ENCODE measurements around the gene SMOC1. TPM values are rescaled to one million over a fixed set of nuclear protein-coding genes. Genes with fewer than 3 reads are reported as not detected.

Gene SMOC1
- polyA plus RNA-seq, 3 donors = not detected

GRCh38 chr14:69873877-69874780, 5.1 kb upstream of the SMOC1 start:
- DNase-seq = no peak
- Mint-ChIP-seq H3K36me3 (no peaks in the 10 kb centered on the region), H3K4me3 (no peak overlapping the region), H3K27me3 (ENCODE audit: low read depth in 3 of 3) (peaks cover 20 to 34% (median 24%) of the 10 kb centered on the region in 3 donors), H3K27ac (no peak overlapping the region), H3K4me1 (no peaks in the 10 kb centered on the region), H3K9me3 (peaks cover 0 to 7% (median 0%) of the 10 kb centered on the region in 7 donors)
- H3K9me3 ChIP-seq (replicated peaks in 1 of 2; ENCODE audit: control insufficient read depth in 1 of 2, insufficient read depth in 1 of 2, low read length in 2 of 2) = no peaks in the 10 kb centered on the region
- intact Hi-C loops (cut with micrococcal nuclease) = no loop called here
- no peak overlapping the region for H3K9ac ChIP-seq (ENCODE audit: insufficient read depth, low read length, poor library complexity, severe bottlenecking)
- no peaks in the 10 kb centered on the region for H4K20me1 ChIP-seq (ENCODE audit: insufficient read depth, low read length)
- no peak overlapping the region for H3K27ac ChIP-seq (ENCODE audit: low read depth in 1 of 2, low read length in 2 of 2)
- H3K79me2 ChIP-seq (ENCODE audit: insufficient read depth, low read length) = no peaks in the 10 kb centered on the region
- 92% methylated on average over 3 of the region's 5 CpGs for WGBS (ENCODE audit: insufficient coverage)
- no peak overlapping the region for H3K4me2 ChIP-seq (replicated peaks; ENCODE audit: extremely low read depth, low read length, poor library complexity, severe bottlenecking)
- no peak overlapping the region for H3K4me3 ChIP-seq (replicated peaks in 1 of 3; ENCODE audit: low read depth in 2 of 3, low read length in 3 of 3)
- H3K27me3 ChIP-seq (ENCODE audit: control insufficient read depth in 2 of 2, insufficient read depth in 2 of 2, low read length in 2 of 2) = peaks cover 6 to 22% of the 10 kb centered on the region in 2 donors
- no peak overlapping the region for H2AFZ ChIP-seq (ENCODE audit: insufficient read depth, low read depth, low read length, poor library complexity, severe bottlenecking)
- TF ChIP-seq CTCF (IDR thresholded peaks at IDR 0.05) = no peak
- H3K4me1 ChIP-seq (ENCODE audit: control insufficient read depth in 1 of 2, insufficient read depth in 2 of 2, low read length in 2 of 2) = no peaks in the 10 kb centered on the region
- no peaks in the 10 kb centered on the region for H3K36me3 ChIP-seq (replicated peaks in 1 of 2; ENCODE audit: control insufficient read depth in 1 of 2, insufficient read depth in 2 of 2, low read length in 2 of 2)

GRCh38 chr14:69876221-69876847, 2.9 kb upstream of the SMOC1 start:
- WGBS (ENCODE audit: insufficient coverage) = no CpG with 5 or more reads among the region's 2 CpGs
- peaks cover 42 to 48% (median 43%) of the 10 kb centered on the region in 3 donors for H3K27me3 Mint-ChIP-seq (ENCODE audit: low read depth in 3 of 3)
- peaks cover 0 to 7% (median 0%) of the 10 kb centered on the region in 7 donors for H3K9me3 Mint-ChIP-seq
- Histone ChIP-seq H3K4me3 (replicated peaks in 1 of 3; ENCODE audit: low read depth in 2 of 3, low read length in 3 of 3) (no peak overlapping the region), H3K4me1 (ENCODE audit: control insufficient read depth in 1 of 2, insufficient read depth in 2 of 2, low read length in 2 of 2) (no peaks in the 10 kb centered on the region), H3K27ac (ENCODE audit: low read depth in 1 of 2, low read length in 2 of 2) (no peak overlapping the region), H3K4me2 (replicated peaks; ENCODE audit: extremely low read depth, low read length, poor library complexity, severe bottlenecking) (no peak overlapping the region), H4K20me1 (ENCODE audit: insufficient read depth, low read length) (no peaks in the 10 kb centered on the region), H3K79me2 (ENCODE audit: insufficient read depth, low read length) (no peaks in the 10 kb centered on the region), H2AFZ (ENCODE audit: insufficient read depth, low read depth, low read length, poor library complexity, severe bottlenecking) (no peak overlapping the region), H3K36me3 (replicated peaks in 1 of 2; ENCODE audit: control insufficient read depth in 1 of 2, insufficient read depth in 2 of 2, low read length in 2 of 2) (no peaks in the 10 kb centered on the region), H3K9ac (ENCODE audit: insufficient read depth, low read length, poor library complexity, severe bottlenecking) (no peak overlapping the region), H3K9me3 (replicated peaks in 1 of 2; ENCODE audit: control insufficient read depth in 1 of 2, insufficient read depth in 1 of 2, low read length in 2 of 2) (no peaks in the 10 kb centered on the region), H3K27me3 (ENCODE audit: control insufficient read depth in 2 of 2, insufficient read depth in 2 of 2, low read length in 2 of 2) (peaks cover 21 to 39% of the 10 kb centered on the region in 2 donors)
- no peak for TF ChIP-seq CTCF (IDR thresholded peaks at IDR 0.05)
- no peaks in the 10 kb centered on the region for H3K36me3 Mint-ChIP-seq
- intact Hi-C loops (cut with micrococcal nuclease) = no loop called here
- no peak for DNase-seq
- H3K27ac Mint-ChIP-seq = no peak overlapping the region
- H3K4me1 Mint-ChIP-seq = no peaks in the 10 kb centered on the region
- H3K4me3 Mint-ChIP-seq = no peak overlapping the region
